Fibroblast of the aortic adventitia (primary cell): ENCODE results near the gene ZNF654. TPM values are rescaled to one million over a fixed set of nuclear protein-coding genes. Genes with fewer than 3 reads are reported as not detected.
A peak's percentile ranks its signal among the peaks of the same experiment; 100 is the strongest.

Experiments used
- DNase-seq: peaks from one replicate; pipeline ENCODE4 v3.0.0-alpha.2; 2010; ENCODE audit warnings: low read depth
- H3K4me3 ChIP-seq: 2 replicates; pipeline ENCODE4 v1.5.1; 2011; ENCODE audit warnings: low read depth, mild to moderate bottlenecking, control low read depth, low read length, moderate library complexity
- total RNA-seq: library from RNA; depleted of rRNA; stranded (reverse); fragments of >200 nt; gene quantifications from 2 replicates; pipeline ENCODE4 v1.2.3, GENCODE V29; 2012; ENCODE audit warnings: low replicate concordance
- TF ChIP-seq, protein P1 (sequence below): IDR thresholded peaks from 2 replicates; pipeline ENCODE4 v1.5.1; 2011; ENCODE audit warnings: mild to moderate bottlenecking, low read length, control low read depth, inconsistent platforms; ENCODE audit not compliant: insufficient read depth

ZNF654 gene
- total RNA-seq, 1 donor = 19.1 TPM

GRCh38 chr3:88030210-88030609, 28.8 kb upstream of the ZNF654 start:
- no peak overlapping the region for H3K4me3 ChIP-seq
- TF ChIP-seq, protein P1, sequence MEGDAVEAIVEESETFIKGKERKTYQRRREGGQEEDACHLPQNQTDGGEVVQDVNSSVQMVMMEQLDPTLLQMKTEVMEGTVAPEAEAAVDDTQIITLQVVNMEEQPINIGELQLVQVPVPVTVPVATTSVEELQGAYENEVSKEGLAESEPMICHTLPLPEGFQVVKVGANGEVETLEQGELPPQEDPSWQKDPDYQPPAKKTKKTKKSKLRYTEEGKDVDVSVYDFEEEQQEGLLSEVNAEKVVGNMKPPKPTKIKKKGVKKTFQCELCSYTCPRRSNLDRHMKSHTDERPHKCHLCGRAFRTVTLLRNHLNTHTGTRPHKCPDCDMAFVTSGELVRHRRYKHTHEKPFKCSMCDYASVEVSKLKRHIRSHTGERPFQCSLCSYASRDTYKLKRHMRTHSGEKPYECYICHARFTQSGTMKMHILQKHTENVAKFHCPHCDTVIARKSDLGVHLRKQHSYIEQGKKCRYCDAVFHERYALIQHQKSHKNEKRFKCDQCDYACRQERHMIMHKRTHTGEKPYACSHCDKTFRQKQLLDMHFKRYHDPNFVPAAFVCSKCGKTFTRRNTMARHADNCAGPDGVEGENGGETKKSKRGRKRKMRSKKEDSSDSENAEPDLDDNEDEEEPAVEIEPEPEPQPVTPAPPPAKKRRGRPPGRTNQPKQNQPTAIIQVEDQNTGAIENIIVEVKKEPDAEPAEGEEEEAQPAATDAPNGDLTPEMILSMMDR = no peak
- no peak for DNase-seq

DNA sequence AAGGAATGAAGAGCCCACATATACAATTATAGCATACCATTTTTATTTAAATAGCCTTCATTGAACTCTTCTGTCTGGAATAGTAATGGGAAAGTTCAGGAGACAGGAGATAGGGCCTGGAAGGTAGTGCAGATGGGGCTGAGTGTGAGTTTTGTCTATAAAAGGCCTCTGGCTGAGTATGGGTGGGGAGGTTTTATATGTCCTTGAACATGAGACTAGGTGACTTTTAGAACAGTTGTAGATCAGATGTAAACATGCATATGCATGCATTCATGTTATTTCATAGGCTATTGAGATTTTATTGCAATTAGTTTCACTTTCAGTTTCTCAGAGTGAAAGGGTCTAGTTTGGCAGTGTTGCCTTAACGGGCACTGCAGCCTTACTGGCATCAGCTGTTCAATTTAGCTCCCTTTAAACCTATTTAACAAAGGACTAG, 27.4 kb upstream of the ZNF654 start:
- H3K4me3 ChIP-seq = peak overlapping the region; percentile 42
- TF ChIP-seq, protein P1 = no peak
- peak; percentile 46 for DNase-seq

DNA sequence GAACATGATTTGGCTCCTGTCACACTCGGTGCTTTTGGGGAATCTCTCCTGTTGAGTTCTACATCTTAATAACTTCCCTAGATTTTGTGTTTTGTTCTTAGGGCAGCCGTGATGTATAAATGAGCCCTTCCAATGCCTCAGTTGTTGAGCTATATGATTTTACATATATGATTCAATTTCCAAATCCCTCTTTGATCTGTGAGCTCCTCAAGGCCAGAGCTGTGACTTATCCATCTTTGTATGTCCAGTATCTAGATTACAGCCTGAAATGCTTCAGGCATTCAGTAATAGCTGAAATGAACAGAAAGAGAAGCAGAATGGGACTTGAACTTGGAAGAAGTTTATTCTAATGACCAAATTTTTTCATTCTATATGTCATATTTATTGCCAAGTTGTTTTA, 26.8 kb upstream of the ZNF654 start:
- peak overlapping the region; percentile 42 for H3K4me3 ChIP-seq
- no peak for DNase-seq
- TF ChIP-seq, protein P1 = no peak

- no peak overlapping the region for H3K4me3 ChIP-seq
- DNase-seq = no peak
- TF ChIP-seq, protein P1 = no peak
Observed at GRCh38 chr3:88033079-88033478, 26.0 kb upstream of the ZNF654 start.

- H3K4me3 ChIP-seq = no peak overlapping the region
- TF ChIP-seq, protein P1 = no peak
- no peak for DNase-seq
Observed at GRCh38 chr3:88033808-88034207, 25.2 kb upstream of the ZNF654 start.

DNA sequence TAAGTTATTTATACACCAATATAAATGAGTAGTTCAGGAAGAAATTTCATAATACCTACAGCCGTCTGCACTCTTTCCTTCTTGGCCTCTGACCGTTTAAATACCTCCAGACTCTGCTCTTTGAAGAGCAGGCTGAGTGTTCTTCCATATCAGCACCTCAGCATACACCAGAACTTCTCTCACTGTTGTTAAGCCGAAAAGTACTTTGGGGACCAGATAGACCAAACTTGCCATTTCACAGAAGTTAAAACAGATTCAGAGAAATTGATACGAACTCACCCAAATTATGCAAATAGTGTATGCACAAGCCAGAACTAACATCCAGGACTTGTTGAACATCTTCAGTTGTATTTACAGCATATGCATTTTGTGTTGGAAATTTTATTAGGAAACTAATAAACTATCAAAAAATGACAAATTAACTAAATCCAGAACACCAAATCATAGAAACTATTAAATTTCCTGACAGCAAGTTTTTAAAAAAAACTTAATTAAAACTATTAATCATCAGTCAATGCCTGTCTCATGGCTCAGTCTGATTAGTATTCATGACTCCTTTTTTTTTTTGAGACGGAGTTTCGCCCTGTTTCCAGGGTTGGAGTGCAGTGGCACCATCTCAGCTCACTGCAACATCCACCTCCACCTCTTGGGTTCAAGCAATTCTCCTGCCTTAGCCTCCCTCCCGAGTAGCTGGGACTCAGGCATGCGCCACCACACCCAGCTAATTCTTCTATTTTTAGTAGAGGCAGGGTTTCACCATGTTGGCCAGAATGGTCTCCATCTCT, 24.4 kb upstream of the ZNF654 start:
- no peak overlapping the region for H3K4me3 ChIP-seq
- TF ChIP-seq, protein P1 = no peak
- DNase-seq = no peak
